ENCODE data around the gene CCDC167. TPM values are rescaled to one million over a fixed set of nuclear protein-coding genes. Genes with fewer than 3 reads are reported as not detected.
"Not testable (repeated sequence)": the region's sequence is repeated elsewhere in the genome, so short reads cannot be mapped to it uniquely, and the experiment has no call there.

CCDC167 gene
- total RNA-seq, 1 donor: 7.0 TPM

DNA sequence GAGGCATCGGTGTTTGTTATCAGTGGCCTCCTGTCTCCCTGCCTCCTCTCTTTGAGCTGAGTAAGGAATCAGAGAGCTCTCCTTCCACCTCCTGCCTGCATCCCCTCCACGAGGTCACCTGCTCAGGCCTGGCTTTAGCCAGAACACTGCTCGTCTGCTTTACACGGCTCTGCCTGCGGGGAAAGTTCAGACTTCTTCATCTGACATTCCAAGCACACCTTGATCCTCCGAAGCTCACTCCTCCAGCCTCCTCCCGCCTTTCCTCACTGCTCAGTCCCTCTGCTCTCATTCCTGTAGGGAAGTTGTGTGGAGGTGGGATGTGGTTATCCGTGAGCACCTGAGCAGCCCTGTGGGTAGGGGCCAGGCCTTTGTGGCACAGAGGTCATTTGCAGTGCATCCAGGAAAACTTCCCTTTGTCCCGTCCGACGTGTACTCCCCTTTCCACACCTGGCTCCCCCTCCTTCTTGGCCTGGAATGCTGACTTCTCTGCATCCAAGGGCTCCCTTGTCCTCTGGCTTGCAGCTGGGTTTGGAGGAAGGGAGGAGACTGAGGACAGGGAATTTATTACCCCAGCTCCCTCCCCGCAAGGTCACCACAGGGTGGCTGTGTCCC, 12.8 kb upstream of the CCDC167 start:
- no peak for DNase-seq (ENCODE audit: low read depth in 2 of 3, low spot score in 2 of 3)

DNA sequence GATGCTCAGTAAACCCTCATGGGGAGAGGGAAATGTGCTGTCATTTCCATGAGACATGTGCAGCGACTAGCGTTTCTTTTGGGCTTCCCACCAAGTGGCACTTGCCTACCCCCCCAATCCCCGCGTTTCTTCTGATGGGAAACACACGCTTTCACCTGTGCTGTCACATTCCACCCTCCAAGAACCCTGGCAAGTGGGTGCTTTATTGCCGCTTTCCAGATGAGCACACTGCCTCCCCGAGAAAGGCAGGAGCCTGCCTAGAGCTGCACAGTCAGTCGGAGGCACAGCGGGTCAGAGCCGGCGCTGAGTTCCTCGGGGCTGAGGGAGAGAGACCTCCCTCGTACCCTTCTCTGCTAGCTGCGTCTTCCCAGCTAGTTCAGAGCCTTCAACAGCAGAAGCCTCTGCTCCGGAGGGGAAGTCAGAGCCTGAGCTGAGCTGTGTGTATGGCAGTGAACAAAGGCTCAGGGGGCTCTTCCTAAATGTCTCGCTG, 12.3 kb upstream of the CCDC167 start:
- DNase-seq (ENCODE audit: low read depth in 2 of 3, low spot score in 2 of 3): no peak

DNA sequence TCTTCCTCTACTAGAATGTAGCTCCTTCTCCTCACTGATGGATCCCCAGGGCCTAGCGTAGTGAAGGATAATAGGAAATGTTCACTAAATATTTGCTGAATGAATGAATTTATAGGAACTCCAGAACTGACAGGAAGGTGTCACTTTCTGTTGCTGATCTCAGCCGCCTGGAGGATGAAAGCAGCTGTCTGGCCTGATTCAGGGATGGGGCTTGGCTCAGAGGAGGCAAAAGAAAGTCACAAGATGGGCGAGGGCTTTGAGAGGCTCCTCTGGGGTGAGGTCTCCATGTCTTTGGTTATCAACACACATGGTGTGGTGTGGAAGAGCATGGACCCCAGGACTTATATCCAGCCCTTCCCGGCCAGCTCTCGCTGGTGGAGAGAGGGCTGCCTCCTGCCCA, 11.5 kb upstream of the CCDC167 start:
- DNase-seq (ENCODE audit: low read depth in 2 of 3, low spot score in 2 of 3): no peak

DNA sequence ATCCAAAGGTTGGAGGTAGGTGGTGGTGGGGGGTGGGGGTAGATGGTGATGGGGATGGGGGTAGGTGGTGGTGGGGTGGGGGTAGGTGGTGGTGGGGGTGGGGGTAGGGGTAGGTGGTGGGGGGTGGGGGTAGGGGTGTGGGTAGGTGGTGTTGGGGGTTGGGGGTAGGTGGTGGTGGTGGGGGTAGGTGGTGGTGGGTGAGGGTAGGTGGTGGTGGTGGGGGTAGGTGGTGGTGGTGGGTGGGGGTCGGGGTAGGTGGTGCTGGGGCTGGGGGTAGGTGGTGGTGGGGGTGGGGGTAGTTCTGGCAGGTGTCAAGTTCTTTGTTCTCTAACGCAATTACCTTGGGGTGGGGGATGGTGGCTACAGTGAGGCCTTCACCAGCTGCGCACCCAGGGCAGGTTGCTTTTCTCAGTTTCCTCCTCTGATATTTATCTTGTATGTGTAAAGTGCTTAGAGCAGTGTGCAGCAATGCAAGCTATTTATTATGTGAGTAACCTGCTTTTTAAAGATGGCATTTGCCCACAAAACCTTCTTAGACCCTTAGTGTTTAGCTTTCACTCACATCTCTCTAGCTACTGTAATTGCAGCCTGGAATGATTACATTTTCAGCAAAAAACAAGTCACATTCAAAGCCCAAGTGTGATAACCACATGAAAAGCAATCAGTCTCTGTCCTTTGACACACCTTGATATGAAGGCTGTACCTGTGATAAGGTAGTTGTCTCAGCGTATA, 8.2 kb upstream of the CCDC167 start:
- DNase-seq (ENCODE audit: low read depth in 2 of 3, low spot score in 2 of 3): no peak

DNA sequence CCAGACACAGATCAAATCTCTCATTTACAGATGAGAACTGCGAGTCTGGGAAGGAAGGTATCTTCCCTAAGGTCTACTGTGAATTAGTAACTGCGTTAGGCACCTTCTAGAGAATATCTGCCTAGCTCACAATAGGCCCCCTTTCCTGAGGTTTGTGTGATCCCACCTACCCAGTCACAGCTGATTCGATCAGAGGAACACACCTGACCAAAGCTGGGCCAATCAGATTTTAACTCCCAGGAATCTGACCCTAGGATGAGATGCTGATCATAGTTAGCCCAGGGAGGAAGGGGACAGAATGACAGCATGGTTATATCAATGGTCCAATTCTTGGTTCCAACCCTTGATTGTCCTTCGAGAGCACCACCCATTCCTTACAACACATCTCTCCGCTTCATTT, 7.4 kb upstream of the CCDC167 start:
- no peak for DNase-seq (ENCODE audit: low read depth in 2 of 3, low spot score in 2 of 3)

DNA sequence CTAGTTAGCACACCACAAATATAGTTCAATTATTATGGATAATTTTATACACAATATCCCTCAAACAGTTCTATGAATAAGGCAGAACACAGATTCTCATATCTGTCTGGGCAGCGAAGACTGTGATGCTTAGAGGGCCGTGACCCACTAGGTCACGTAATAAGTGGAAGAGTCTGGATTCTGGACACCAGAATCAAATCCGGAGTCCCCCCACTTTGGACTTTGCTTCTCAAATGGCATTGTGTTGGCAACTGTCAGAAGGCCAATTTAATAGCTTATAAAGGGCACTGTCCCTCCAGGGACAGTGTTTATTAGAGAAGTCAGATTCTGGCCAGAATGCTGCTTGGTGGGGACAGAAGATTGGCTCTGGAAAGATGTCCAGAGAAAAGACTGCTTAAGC, 6.8 kb upstream of the CCDC167 start:
- DNase-seq (ENCODE audit: low read depth in 2 of 3, low spot score in 2 of 3): no peak

DNA sequence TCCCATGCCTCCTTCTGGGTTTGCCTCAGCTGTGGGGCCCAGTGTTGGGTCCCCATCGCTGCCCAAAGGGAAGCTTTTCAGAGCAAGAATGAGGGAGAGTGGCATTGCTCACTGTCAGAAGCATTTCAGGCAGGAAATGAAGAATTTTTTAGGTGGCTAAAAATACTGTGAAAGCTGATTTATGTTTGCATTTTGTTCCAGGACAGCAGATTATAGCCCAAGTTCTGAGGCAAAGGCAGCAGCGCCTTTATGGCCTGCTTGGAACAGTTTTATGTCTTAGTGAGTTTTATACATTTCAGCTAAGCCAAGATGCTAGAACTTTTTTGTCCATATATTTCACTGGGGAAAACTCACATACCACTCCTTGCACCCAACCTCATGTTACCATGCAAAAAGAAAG, 4.3 kb upstream of the CCDC167 start:
- DNase-seq (ENCODE audit: low read depth in 2 of 3, low spot score in 2 of 3): no peak

DNA sequence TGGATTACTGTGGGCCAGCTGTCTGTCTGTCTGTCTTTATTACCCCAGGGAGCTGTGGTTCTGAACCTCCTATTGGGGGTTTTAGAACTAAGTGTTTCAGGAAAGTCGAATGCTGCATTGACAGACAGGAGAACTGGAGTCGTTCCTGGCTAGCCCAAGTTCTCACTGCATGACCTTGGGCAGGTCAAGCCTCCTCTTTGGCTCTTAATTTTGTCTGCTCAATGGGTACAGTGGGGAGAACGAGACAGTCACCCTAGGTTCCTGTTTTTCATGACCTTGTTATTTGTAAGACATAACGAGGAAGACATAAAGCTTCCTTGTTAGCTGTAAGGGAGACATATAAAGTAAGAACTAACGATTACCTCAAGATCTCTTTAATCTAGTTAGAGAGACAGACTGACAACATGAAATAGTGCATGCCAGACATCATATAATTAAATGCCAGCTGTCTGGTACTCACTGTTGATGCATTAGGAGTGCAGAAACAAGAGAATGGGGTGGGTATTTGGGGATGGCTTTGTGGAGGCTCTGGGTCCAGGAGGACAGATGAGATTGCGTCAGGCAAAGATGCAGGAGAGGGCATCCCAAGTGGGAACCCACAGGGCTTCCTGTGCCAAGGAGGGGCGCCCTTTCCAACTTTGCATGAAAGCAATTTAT, 3.7 kb upstream of the CCDC167 start:
- DNase-seq (ENCODE audit: low read depth in 2 of 3, low spot score in 2 of 3): no peak

DNA sequence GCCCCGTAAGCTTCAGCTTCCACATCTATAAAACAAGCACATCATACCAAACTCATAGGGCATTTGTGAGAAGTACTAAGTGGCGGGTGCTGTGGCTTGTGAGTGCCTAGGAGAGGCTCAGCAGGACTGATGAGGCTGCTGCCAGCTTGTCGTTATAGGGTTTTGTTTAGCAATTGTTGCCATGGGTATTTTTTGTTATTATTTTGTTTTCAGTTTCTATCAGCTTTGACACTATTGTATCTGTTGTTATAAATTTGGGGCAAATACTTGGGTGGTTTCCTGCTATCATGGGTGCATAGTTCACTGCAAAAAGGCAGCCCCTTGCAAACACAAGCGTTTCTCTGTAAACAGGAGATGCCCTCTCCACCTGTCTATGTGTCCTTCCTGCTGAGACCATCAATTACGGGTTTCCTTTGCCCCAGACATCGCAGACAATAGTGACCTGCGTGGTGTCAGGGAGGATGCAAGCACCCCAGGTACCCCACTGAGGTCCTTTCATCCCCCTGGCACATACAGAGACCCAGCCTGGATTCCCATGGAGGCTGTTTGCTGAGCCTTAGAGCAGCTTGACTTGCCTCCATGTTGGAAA, 3.1 kb upstream of the CCDC167 start:
- peak in 2 of 3 donors; percentile 59 to 73 for DNase-seq (ENCODE audit: low read depth in 2 of 3, low spot score in 2 of 3)

DNA sequence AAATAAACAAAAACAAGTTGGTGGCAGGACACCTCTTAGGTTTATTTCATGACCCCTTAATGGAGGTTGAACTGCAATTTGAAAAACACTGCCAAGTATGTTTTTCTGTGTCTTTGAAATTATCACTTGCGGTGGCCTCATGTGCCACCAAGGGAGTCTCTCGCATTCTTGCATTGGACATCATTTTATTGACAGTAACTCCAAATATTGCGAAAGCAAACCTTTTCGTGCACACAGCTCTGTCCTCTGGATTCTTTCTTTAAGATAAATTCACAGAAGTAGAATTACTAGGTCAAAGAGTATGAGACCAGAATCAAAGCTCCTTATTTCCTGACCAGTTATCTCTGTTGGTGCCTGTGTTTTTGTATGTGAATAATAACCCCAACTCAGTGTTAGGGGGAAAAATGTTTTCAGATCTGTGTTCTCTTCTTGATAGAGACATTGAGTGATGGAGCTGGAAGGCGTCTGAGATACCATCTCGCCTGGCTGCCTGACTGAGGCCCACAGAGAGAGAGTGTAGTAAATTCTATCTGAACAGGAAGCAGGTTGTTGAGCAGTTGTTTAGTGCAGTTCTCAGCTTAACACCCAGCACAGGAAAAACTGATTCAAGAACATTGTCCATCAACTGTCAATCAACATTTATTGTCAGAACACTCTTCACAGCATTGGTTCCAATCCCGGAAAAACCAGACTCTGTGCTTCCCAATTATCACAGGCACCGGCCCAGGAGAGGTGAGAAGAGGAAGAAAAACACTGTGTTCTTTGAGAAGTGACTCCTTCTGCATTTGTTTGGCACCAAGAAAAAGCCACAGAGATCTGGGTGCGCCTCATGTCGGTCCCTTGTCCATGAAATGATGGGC, 2.2 kb upstream of the CCDC167 start:
- peak in 1 of 3 donors; percentile 62 for DNase-seq (ENCODE audit: low read depth in 2 of 3, low spot score in 2 of 3)

DNA sequence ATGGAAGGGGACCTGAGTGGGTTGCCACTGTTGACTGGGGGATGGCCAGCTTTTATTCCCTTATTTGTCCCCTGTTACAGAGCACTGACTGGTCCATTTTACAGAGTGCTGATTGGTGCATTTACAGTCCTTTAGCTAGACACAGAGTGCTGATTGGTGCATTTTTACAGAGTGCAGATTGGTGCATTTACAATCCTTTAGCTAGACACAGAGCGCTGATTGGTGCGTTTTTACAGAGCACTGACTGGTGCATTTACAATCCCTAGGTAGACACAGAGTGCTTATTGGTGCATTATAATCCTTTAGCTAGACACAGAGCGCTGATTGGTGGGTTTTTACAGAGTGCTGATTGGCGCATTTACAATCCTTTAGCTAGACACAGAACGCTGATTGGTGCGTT, 1.2 kb upstream of the CCDC167 start:
- DNase-seq (ENCODE audit: low read depth in 2 of 3, low spot score in 2 of 3): not testable (repeated sequence)

DNA sequence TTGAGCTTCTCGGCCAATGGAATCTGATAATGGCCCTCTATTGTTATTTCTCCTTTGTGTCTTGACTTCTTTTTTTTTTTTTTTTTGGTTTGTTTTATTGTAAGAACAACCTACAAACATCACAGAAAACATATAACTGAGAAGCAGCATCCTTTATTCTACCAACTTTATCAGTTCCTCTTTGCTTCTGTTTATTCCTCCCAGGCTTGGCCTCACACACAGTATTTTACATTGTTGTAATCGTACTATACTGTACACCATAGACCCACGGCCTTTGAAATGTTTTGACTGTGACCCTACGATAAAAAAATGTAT, 558 bp upstream of the CCDC167 start:
- no peak for DNase-seq (ENCODE audit: low read depth in 2 of 3, low spot score in 2 of 3)

DNA sequence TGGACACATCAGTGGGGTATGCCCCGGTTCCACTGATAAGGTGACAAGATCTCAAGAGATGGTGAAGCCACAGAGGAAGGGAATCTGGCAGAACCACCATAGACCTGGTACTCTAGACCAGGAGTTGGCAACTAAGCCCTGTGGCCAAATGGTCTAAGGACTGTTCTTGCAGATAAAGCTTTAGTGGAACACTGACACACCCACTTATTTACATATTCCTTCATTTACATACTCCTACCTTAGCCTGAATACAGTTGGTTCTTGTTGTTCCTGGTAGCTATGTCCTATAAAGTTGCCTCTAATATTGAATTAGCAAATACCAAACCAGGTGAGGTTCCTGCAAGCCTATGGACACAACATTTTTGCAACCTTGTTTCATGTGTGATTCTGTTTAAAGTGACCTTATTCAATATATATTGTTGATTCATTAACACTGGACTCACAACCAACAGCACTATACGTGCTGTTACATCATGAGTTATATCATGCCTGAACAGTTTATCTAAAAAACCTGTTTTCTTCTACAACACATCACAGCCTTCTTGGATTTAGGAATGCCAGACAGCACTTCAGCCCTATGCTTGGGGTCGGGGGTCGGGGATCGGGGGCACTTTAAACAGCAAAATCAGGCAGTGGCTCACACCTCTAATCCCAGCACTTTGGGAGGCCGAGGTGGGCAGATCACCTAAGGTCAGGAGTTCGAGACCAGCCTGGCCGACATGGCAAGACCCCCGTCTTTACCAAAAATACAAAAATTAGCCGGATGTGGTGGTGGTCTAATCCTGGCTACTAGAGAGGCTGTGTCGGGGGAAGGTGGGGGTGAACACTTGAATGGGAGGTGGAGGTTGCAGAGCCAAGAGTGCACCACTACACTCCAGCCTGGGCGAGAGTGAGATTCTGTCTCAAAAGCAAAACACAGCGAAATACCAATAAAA, 2.5 kb downstream of the CCDC167 start:
- no peak for DNase-seq (ENCODE audit: low read depth in 2 of 3, low spot score in 2 of 3)

DNA sequence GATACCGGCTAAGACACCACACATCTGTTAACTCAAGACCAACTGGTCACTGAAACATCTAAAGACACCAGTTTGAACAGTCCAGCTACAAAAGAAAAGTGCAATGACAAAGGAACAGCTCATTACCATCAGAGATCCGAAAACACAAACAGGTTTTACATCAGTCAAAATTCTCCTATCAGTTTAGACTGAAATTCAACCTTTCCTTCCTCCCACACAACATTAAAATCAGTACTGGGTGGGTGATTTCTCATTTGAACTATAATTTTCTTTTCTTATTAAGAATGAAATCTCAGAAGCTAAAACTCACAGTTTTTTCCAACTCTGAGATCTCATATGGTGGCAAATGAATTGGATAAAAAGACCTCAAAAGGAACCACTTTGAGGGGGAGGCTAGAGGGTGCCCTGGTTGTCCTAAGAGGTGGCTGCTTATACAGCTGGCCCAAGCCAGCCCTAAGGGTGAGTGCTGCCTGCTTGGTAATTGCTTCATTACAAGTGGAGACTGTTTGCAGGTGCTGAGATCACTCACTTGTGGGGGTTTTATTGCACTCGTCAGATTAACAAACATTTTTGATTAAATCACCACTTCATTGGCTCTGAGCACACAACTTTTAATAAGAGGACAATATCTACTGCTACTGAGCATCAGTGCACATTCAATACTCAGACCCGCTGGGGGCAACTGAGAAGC, 4.3 kb downstream of the CCDC167 start:
- DNase-seq (ENCODE audit: low read depth in 2 of 3, low spot score in 2 of 3): no peak

DNA sequence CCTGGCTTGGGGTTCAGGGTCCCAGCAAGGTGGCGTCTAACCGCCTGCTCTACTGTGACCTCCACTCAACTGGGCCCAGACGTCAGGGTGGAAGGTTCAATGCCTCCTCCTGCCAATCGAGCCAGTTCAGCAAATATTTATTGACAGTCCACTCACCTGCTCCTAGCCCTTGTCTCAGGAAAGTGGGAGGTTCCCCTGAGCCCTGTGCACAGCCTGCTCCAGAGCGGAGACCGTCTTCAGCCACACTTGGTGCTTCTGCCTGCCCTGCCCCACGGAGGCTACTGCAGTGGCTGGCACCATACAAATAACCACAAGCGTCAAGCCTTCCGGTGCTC, 6.1 kb downstream of the CCDC167 start:
- no peak for DNase-seq (ENCODE audit: low read depth in 2 of 3, low spot score in 2 of 3)

DNA sequence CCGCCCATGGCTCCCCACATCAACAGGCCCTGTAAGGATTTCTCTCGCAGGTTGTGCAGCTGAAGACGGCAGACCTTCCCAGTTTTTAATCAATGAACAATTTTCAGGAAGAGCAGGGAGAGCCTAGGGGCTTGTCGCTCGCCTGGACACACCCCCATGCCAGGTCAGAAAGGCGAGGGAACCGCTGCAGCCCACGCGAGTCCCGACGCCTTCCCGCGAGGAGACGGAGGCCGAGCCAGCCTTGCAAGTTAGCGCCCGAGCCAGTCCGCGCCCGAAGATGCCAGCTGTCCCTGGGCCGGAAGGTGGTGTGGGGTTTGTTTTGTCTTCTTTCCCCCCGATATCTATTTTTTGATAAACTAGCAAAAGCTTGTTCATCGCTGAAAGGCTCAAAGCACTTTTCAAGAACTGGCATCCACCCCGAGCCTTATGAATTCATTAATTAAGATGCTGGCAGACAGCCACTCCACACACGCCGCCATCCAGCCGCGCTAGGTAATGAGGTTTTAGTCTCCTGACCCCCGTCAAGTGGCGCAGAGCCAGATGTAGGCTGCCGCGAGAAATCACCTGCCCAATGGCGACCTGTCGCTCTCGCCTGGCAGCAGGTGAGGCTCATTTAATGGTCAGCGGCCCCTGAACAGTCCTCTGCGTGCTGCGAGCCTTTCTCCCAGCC, 6.6 kb downstream of the CCDC167 start:
- DNase-seq (ENCODE audit: low read depth in 2 of 3, low spot score in 2 of 3): no peak

DNA sequence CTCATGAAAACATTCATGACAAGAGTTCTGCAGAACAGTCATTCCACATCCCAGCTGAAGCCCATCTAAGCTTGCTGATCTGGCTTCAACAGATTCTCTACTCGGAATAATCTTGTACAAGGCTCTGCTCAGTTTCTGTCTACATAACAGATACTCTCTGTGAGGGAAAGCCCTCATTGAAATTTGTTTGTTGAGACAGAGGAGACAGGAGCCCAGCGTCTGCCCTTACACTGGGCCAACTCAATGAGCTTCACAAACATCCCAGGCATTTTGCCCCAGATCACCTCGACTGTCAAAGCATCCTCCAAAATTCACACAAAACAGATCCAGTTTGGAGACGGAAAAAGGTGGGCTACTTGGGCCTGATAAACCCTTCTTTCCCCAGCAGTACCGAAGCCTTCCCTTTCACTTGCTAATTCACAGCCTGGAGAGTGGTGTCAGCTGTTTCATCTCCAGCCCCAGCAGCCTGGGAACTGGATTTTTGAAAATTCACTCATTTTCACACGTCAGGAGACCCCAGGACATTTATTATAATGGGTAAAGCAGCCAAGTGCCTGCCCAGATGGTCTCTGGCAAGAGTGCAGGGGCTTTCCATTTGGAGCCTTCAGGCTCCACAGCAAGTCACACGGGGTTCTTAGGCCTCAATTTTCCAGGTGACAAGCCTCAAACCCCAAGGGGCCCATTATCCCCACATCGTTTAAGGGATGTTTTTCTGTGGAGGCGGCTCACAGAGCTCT, 7.3 kb downstream of the CCDC167 start:
- DNase-seq (ENCODE audit: low read depth in 2 of 3, low spot score in 2 of 3): no peak

DNA sequence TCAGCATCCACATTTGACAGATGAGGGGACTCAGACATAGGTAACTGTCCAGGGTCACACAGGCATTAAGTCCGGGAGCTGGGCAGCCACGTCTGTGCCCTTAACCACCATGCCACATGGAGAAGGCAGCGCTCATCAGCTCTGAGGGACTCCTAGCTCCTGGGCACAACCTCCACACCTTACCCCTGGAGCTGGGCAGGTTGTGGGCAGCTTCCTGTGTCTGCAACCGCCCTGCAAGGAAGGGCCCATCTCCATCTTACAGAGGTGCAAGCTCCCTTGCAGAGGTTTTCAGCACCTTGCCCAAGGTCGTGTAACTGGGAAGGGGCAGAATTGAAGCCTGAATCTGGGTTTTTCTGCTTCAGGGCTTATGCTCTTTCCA, 7.9 kb downstream of the CCDC167 start:
- no peak for DNase-seq (ENCODE audit: low read depth in 2 of 3, low spot score in 2 of 3)

Data from hematopoietic multipotent progenitor cell (in vitro differentiated cells).